GM18868 (cell line): ENCODE results near the gene REG3A.

Source experiments
- ATAC-seq: cut with Tn5 transposase; IDR thresholded peaks from one replicate; pipeline ENCODE4 v1.9.1; 2021; ENCODE audit warnings: mild to moderate bottlenecking, moderate library complexity; ENCODE audit not compliant: unreplicated experiment

Gene REG3A

GRCh38 chr2:79159653-79160052 is at the start of gene REG3A:
Gene REG3A (minus strand): TSS chr2:79159753. CDS start chr2:79159405, 348 bp downstream.
- ATAC-seq = no peak

DNA sequence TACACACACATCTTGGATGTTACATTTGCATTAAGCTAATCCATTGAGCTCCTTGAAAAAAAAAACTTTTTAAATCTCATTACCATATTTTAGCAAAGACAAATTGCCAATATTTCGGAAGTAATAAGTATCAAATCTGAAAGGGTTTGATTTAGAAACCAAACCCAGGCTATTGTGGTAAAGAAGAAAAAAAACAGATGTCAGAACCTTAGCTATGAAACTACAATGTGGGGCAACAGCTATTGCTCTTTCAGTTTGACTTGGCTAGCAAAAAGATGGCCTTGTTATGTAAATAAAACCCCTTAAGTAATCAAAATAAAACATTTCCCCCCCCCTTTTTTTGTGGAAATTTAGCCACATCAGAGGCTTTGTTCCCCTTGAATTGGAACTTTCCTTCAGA is 41.2 kb upstream of the REG3A start:
- no peak for ATAC-seq

- ATAC-seq = no peak
Observed at GRCh38 chr2:79191816-79192215, 32.3 kb upstream of the REG3A start.

- no peak for ATAC-seq
Observed at GRCh38 chr2:79191081-79191480, 31.5 kb upstream of the REG3A start.

GRCh38 chr2:79189465-79189864 is 29.9 kb upstream of the REG3A start:
- ATAC-seq = no peak

DNA sequence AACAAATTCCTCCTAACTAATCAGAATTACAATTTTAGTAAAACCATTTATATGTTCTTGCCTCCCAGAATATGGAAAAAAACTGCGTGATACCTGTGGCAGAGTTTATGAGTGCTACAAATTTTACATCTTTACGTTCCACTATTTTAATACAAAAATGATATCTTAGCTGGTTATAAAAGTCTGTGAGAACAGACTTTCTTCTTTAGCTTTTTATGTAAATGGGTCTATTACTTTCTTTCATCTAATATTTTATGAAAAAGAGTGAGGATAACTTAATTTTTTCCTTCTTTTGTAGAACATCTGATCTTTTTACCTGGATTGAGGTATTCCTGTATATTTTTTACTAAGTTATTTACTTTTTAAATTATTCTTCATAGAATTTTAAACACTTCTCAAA is 22.1 kb upstream of the REG3A start:
- no peak for ATAC-seq

DNA sequence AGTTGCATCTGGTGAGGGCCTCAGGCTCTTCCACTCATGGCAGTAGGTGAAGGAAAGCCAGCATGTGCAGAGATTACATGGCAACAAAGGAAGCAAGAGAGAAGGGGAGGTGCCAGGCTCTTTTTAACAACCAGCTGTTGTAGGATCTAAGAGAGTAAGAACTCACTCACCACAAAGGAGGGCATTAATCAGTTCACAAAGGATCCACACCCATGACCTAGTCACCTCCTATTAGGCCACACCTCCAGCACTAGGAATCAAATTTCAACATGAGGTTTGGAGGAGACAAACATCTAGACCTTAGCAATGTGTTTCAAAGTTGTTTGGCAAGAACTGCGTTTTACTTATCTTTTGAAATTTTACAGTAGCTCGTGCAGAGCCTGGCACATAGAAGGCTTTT is 20.5 kb upstream of the REG3A start:
- no peak for ATAC-seq

- no peak for ATAC-seq
Observed at GRCh38 chr2:79179036-79179435, 19.5 kb upstream of the REG3A start.

- ATAC-seq = no peak
Observed at GRCh38 chr2:79178076-79178674, 18.6 kb upstream of the REG3A start.

DNA sequence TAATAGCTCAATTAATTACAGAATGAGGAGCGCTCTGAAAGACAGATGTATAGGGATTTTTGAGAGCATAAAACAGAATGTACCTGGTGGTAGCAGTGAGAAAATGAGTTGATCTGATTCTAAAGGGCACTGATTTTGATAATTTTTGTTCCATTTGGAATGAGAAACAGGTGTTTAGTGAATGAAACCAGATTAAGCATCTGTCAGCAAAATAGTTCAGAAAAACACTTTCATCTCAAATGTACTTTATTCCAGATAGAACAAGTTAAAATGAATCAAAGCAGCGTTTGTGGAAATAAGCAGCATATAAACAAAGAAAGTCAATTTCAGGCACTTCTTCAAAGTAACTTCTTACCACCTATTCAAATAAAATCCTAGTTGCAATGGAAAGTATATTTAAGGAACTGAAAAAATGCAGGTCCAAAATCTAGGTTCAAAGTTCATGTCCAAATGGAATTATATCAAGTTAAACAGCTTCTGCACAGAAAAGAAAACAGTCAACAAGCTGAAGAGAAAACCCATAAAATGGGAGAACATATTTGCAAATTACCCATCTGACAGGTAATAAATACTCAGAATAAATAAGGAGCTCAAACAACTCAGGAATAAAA is 11.9 kb upstream of the REG3A start:
- ATAC-seq = no peak

DNA sequence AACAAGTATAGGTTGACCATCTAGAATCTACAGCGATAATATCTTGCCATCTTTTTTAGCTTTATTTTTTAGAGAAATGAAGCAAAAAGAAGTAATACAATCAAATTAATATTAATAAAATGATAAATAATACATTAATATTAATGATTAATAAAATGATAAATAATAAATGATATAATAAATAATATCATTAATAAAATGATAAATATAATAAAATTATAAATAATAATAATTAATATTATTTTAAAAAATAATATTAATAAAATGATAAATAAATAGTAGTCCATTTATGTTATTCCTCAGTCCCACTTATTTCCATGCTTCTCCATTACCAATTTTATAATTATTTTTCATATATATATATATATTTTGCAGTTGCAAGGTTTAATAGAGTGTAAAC is 3.2 kb upstream of the REG3A start:
- ATAC-seq = no peak

DNA sequence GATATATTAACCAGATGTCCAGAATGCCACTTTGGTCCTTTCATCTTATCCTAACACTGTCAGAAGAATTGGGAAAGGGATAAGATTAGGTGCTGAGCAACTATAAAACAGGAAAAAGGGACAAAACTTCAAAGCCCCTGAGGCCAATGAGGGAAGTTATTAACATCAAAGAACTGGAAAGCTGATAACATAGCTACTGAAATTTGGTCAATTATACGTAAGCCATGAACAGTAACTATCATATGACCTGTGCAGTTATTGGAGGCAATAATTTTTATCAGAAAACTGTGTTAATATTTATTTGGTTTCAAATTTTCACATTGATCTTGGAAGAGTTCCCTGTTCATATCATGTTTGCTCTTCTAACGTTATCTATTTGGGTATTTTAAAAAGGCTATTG is 2.6 kb upstream of the REG3A start:
- ATAC-seq = no peak

DNA sequence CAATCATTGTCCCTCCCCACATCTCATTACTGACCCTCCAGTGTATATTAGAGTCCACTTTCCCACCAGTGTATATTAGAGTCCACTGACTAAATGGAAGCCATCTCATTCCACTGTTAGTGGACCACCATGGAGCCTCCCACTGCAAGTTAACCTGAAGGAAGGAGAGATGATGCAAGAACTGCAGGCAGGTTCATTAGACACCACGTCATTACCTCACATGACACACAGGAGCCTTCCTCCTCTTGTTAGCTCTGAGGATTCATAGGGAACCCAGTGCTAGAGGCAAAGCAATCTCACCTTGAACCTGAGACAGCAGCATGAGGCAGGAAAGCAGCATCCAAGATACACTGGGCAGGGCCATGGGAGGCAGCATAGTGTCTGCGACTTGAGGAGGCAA is 523 bp downstream of the REG3A start:
- ATAC-seq = no peak

- no peak for ATAC-seq
Observed at GRCh38 chr2:79155826-79156476, 3.6 kb downstream of the REG3A start.

DNA sequence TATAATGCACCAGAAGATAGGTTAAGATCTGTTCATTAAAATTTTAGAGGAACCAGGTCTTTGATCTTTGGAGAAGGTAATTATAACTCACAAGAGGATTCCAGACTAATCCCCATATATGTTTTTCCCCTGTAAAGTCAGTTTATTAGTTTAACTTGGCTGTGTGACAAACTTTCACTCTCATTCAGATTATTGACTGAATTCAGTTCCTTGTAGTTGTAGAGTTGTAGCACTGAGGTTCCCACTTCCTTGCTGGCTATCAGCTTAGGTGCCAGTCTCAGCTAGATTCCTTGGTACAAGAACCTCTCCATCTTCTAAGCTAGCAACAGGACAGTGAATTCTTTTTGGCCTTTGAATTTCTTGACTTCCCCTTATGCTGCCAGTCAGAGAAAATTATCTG is 20.1 kb downstream of the REG3A start:
- no peak for ATAC-seq

GRCh38 chr2:79138385-79138784 is 21.2 kb downstream of the REG3A start:
- ATAC-seq = no peak

DNA sequence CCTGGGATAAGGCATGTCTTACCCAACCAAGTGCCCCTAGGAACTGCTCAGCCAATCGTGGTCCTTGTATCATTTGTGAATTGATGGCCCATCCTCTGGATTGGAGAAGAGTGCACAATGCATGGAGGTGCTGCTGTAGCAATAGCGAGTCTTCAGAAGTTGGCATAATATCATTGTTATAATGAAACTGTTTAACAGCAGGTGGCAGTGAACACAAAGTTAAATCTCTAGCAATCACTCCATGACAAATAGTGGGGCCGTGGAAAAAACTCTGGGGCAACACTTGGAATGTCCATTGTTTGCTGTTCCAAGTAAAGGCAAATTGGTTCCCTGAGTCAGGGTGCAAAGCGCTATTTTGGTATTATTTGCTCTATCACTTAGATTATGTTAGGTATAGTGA is 27.9 kb downstream of the REG3A start:
- no peak for ATAC-seq

- ATAC-seq = no peak
Observed at GRCh38 chr2:79129804-79130203, 29.7 kb downstream of the REG3A start.

DNA sequence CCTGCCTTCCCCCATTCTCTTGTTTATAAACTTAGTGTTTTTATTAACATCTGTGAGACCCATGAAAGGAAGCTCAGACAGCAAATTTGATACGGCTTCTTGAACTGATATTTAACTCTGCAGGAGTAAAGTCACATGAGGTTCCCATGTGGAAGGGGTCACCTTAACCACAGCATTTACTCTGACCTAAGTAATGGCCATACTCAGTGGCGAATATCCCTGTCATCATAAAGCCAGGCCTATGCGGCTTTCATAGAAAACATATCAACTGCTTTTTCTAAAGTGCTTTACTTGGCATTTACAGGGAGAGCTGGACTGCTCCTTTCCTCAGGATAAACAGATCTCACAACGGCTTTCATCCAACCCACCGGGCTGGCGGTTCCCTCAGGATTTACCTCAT is 30.3 kb downstream of the REG3A start:
- ATAC-seq = no peak

- ATAC-seq = no peak
Observed at GRCh38 chr2:79128406-79128805, 31.1 kb downstream of the REG3A start.

- no peak for ATAC-seq
Observed at GRCh38 chr2:79125721-79125985, 33.9 kb downstream of the REG3A start.

DNA sequence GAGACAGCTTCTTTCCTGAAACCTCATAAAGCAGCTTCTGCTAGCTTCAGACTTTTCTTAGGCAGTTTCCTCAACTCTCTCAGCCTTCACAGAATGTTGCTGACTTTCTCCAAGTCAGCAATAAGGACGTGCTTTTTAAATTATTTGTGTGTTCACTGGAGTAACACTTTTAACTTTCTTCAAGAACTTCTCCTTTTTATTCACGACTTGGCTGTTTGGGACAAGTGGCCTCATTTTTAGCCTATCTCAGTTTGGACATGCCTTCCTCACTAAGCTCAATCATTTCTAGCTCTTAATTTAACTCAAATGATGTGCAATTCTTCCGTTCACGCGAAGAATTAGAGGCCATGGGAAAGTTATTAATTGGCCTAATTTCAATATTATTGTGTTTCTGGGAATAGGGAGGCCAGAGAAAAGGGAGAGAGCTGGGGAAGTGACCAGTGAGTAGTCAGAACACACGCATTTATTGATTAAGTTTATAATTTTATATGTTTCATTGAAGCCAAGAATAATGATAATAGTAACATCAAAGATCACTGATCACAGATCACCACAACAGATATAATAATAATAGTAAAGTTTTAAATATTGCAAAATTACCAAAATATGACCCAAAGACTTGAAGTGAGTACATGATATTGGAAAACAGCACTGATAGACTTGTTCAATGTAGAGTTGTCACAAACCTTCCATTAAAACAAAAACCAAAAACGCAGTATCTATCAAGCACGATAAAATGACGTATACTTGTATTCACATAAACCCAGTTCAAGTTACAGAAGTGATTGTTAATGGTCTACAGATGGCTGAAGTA is 34.4 kb downstream of the REG3A start:
- ATAC-seq = no peak
